Naive B cell (primary cell): ENCODE measurements around the gene FXYD6. TPM values are rescaled to one million over a fixed set of nuclear protein-coding genes. Genes with fewer than 3 reads are reported as not detected.
"Not testable (repeated sequence)": the region's sequence is repeated elsewhere in the genome, so short reads cannot be mapped to it uniquely, and the experiment has no call there.

Source experiments
- ATAC-seq, 2 donors: fragments of 150-1000 bp; cut with Tn5 transposase; 2 replicates each; pipeline ENCODE4 v1.10.0; 2021; ENCODE audit warnings: low read depth in 2 of 2, mild to moderate bottlenecking in 2 of 2, moderate library complexity in 2 of 2
- DNase-seq: peaks from one replicate; pipeline ENCODE4 v3.0.0; 2022
- H3K27ac Mint-ChIP-seq, 6 donors: one replicate each; pipeline ENCODE4 v1.8.0; 2020 to 2022; ENCODE audit warnings: mild to moderate bottlenecking in 6 of 6, mixed read lengths in 6 of 6, moderate library complexity in 5 of 6, inconsistent platforms in 2 of 6
- H3K27me3 Mint-ChIP-seq, 3 donors: one replicate each; pipeline ENCODE4 v1.8.0; 2021 to 2022; ENCODE audit warnings: mixed read lengths in 3 of 3, mild to moderate bottlenecking in 1 of 3
- H3K36me3 Mint-ChIP-seq, 2 donors: one replicate each; pipeline ENCODE4 v1.8.0; 2020 to 2022; ENCODE audit warnings: mixed read lengths in 2 of 2, inconsistent platforms in 1 of 2, mild to moderate bottlenecking in 1 of 2
- H3K4me1 Mint-ChIP-seq, 3 donors: one replicate each; pipeline ENCODE4 v1.8.0; 2020 to 2022; ENCODE audit warnings: mixed read lengths in 3 of 3, inconsistent platforms in 1 of 3, mild to moderate bottlenecking in 1 of 3, moderate library complexity in 1 of 3
- H3K4me3 Mint-ChIP-seq, 8 donors: one replicate each; pipeline ENCODE4 v1.8.0; 2020 to 2022; ENCODE audit warnings: mild to moderate bottlenecking in 8 of 8, mixed read lengths in 8 of 8, moderate library complexity in 8 of 8, inconsistent platforms in 2 of 8
- H3K9me3 Mint-ChIP-seq, 7 donors: one replicate each; pipeline ENCODE4 v1.8.0; 2020 to 2022; ENCODE audit warnings: mixed read lengths in 7 of 7, mild to moderate bottlenecking in 5 of 7, inconsistent platforms in 2 of 7, moderate library complexity in 1 of 7
- polyA plus RNA-seq, 6 donors: library from polyadenylated mRNA; unstranded; fragments of 300-500 nt; fragmentation: Illumina TruSeq; gene quantifications; one replicate each; pipeline ENCODE4 v1.2.3, GENCODE V29; 2021; ENCODE audit warnings: low read depth in 6 of 6

Gene FXYD6
- polyA plus RNA-seq, 6 donors from 2014 or later: not detected

DNA sequence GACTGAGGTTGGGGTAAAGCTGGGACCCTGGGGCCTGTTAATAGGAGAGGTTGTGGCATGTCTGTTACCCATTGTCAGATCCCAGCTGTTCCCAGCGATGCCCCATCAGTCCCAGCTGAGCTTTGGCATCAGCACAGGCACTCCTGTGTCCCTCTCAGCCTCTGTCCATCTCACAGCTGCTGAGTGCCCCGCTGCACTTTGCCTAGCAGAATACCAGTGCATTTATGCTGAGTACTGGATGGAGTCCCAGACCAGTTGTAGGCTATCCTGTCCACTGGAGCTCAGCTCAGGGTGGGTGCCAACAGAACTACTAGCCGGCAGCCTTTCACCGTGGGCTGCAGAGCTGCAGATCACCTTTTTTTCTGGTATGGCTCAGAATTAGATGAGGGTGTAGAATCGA lies 9.9 kb downstream of the FXYD6 start:
- no peaks in the 10 kb centered on the region for H3K9me3 Mint-ChIP-seq
- ATAC-seq (no peak), DNase-seq (no peak)
- peaks cover 17 to 34% (median 28%) of the 10 kb centered on the region in 3 donors for H3K27me3 Mint-ChIP-seq
- H3K4me1 Mint-ChIP-seq: no peaks in the 10 kb centered on the region
- no peaks in the 10 kb centered on the region for H3K36me3 Mint-ChIP-seq
- H3K4me3 Mint-ChIP-seq: no peak overlapping the region
- H3K27ac Mint-ChIP-seq: peak overlapping the region in 2 of 6 donors; percentile 5 to 57

GRCh38 chr11:117865546-117865945 lies 10.9 kb downstream of the FXYD6 start:
- DNase-seq, H3K4me3 Mint-ChIP-seq, H3K4me1 Mint-ChIP-seq, ATAC-seq, H3K27ac Mint-ChIP-seq, H3K36me3 Mint-ChIP-seq, H3K9me3 Mint-ChIP-seq: not testable (repeated sequence)
- peaks cover 21 to 29% (median 27%) of the 10 kb centered on the region in 3 donors for H3K27me3 Mint-ChIP-seq

GRCh38 chr11:117863383-117863782 lies 13.1 kb downstream of the FXYD6 start:
- H3K4me1 Mint-ChIP-seq: no peaks in the 10 kb centered on the region
- no peak overlapping the region for H3K4me3 Mint-ChIP-seq
- DNase-seq: no peak
- peaks cover 20 to 34% (median 30%) of the 10 kb centered on the region in 3 donors for H3K27me3 Mint-ChIP-seq
- no peaks in the 10 kb centered on the region for H3K9me3 Mint-ChIP-seq
- H3K27ac Mint-ChIP-seq: no peak overlapping the region
- H3K36me3 Mint-ChIP-seq: no peaks in the 10 kb centered on the region
- no peak for ATAC-seq

GRCh38 chr11:117862753-117863152 lies 13.7 kb downstream of the FXYD6 start:
- DNase-seq: no peak
- Mint-ChIP-seq H3K36me3 (no peaks in the 10 kb centered on the region), H3K27ac (no peak overlapping the region), H3K9me3 (no peaks in the 10 kb centered on the region), H3K4me1 (no peaks in the 10 kb centered on the region), H3K4me3 (no peak overlapping the region), H3K27me3 (peaks cover 17 to 36% (median 33%) of the 10 kb centered on the region in 3 donors)
- ATAC-seq: no peak

DNA sequence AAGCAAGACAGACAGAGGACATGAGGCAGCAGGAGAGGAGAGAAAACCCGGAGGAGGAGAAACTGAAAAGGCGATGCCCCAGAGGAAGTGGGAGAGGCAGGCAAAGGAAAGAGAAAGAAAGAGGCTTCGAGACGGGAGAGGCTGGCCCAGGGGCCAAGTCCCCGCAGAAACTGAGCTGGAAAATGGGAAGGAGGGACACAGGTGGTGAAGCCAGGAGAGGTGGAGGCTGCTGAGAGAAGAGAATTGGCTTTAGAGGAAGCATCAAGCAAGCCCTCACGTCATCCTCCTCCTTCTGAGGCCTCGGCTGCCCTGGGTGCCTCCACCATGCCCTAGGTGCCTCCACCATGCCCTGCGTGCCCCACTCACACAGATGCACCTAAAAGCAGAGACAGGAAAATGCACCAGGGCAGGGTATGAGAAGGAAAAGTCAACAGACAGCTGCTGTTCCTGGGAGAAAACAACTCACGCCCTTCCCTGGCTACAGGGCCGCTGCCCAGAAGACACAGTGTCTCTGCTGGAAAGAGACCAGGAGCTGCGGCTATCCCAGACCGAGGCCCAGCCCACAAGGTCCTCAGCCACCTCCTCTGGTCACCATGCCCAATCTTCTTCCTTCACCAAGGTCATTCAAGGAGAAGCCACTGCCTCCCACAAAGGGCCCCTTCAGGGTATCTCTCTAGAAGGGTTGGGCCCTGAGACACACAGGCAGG lies 14.3 kb downstream of the FXYD6 start:
- H3K36me3 Mint-ChIP-seq: no peaks in the 10 kb centered on the region
- peaks cover 11 to 38% (median 33%) of the 10 kb centered on the region in 3 donors for H3K27me3 Mint-ChIP-seq
- DNase-seq (no peak), ATAC-seq (no peak)
- H3K4me1 Mint-ChIP-seq: no peaks in the 10 kb centered on the region
- no peaks in the 10 kb centered on the region for H3K9me3 Mint-ChIP-seq
- no peak overlapping the region for H3K4me3 Mint-ChIP-seq
- H3K27ac Mint-ChIP-seq: peak overlapping the region in 1 of 6 donors; percentile 79

DNA sequence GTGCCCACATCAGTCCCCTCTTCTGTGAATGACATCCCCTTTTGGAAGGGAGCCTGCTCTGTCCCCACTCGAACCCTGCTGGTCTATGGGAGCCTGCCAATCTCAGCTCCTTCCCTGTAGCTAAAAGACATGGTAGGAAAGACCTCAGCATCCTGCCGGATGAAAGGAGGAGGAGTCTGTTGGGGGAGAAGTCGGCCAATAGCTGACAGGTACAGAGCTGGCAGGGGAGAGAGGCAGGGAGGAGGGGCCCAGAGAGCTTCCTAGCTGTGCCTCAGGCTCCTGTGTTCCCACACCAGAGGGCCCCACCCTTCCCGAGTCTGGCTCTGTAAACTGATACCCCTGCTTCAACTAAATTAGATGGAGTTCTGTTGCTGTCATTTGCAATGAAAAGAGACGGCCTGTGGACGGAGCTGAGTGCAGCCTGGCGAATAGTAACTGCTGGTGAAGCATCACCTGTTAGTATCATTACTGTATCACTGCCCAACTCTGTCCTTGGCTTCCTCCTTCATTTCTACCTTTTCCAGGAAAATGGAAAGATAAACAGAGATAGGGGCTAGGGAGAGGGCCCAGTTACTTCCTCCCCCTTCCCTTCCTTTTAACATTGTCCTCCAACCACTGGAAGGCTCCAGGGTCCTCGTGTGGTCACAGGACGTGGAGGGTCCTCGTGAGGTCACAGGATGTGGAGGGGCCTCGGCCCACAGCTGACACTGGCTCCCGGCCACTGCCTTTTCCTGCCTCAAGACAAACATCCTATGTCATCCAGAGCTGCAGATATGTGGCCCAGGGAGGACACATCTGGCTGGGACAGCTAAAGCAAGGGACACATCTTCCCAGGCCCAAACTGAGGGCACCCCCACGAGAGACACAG lies 15.1 kb downstream of the FXYD6 start:
- ATAC-seq (no peak), DNase-seq (no peak)
- Mint-ChIP-seq H3K4me1 (no peaks in the 10 kb centered on the region), H3K4me3 (no peak overlapping the region), H3K9me3 (no peaks in the 10 kb centered on the region), H3K27me3 (peaks cover 9 to 45% (median 40%) of the 10 kb centered on the region in 3 donors), H3K27ac (peak overlapping the region in 1 of 6 donors; percentile 79), H3K36me3 (peaks cover 0 to 7% of the 10 kb centered on the region in 2 donors)

DNA sequence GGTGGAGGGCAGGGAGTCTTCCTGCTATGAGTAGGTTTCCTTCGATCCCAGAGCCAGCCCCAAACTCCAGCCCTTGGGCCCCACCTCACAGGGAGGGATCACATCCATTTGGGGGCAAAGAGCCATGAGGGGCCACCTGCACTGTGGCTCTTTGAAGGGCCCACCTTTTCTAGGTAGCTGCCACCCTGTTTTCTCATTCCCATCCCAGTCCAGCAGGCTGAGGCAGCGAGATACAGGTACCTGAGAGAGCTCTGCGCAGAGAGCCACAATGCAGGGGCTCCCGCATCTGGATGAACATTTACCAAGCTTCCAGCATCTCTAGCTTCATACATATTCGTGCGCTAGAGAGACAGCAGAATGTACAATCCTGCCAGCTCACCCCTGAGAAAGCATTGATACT lies 16.3 kb downstream of the FXYD6 start:
- no peak for DNase-seq
- Mint-ChIP-seq H3K27ac (no peak overlapping the region), H3K36me3 (peaks cover 0 to 8% of the 10 kb centered on the region in 2 donors), H3K27me3 (peaks cover 21 to 53% (median 49%) of the 10 kb centered on the region in 3 donors), H3K9me3 (peaks cover 0 to 1% (median 0%) of the 10 kb centered on the region in 7 donors), H3K4me3 (no peak overlapping the region), H3K4me1 (no peaks in the 10 kb centered on the region)
- ATAC-seq: no peak

GRCh38 chr11:117859488-117860112 lies 16.9 kb downstream of the FXYD6 start:
- DNase-seq (no peak), ATAC-seq (no peak)
- H3K27me3 Mint-ChIP-seq: peaks cover 26 to 58% (median 48%) of the 10 kb centered on the region in 3 donors
- H3K4me1 Mint-ChIP-seq: no peaks in the 10 kb centered on the region
- H3K9me3 Mint-ChIP-seq: peaks cover 0 to 1% (median 0%) of the 10 kb centered on the region in 7 donors
- H3K27ac Mint-ChIP-seq: no peak overlapping the region
- H3K36me3 Mint-ChIP-seq: peaks cover 0 to 8% of the 10 kb centered on the region in 2 donors
- H3K4me3 Mint-ChIP-seq: no peak overlapping the region

GRCh38 chr11:117859061-117859460 lies 17.4 kb downstream of the FXYD6 start:
- H3K9me3 Mint-ChIP-seq: peaks cover 0 to 1% (median 0%) of the 10 kb centered on the region in 7 donors
- peaks cover 0 to 8% of the 10 kb centered on the region in 2 donors for H3K36me3 Mint-ChIP-seq
- no peak overlapping the region for H3K27ac Mint-ChIP-seq
- H3K4me3 Mint-ChIP-seq: no peak overlapping the region
- H3K27me3 Mint-ChIP-seq: peaks cover 32 to 64% (median 53%) of the 10 kb centered on the region in 3 donors
- ATAC-seq (no peak), DNase-seq (no peak)
- no peaks in the 10 kb centered on the region for H3K4me1 Mint-ChIP-seq

DNA sequence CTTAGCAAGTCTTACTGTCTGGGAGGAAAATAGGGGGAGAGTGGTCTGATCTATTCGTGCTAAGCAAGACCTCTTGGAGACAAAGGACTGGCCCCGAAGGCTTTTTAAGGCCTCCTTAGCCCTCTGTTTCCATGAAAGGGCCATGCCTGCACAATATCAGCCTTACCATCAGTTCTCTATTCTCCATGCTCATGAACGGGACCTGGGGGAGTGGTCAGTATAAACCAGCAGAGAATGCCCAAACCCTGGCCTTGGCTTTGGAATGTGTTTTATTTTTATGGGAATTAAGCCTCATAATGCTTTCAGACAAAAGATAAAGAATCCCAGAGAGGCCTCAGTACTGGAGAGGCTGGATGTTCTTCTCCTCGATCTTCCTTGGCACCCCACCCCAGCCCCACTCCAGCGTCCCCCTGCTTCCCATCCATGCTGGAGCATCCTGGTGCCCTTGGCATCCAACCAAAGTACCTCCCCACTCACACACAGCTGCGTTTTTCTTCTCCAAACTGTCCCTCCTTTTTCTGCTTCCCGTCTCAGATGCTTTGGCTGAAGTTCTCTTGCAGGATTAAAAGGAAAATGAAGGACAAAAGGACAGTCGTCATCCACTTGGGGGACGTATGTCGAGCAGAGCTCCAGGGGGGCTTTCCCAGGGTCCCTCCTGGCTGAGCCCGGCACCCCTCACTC lies 18.6 kb downstream of the FXYD6 start:
- Mint-ChIP-seq H3K4me1 (no peaks in the 10 kb centered on the region), H3K9me3 (peaks cover 0 to 6% (median 3%) of the 10 kb centered on the region in 7 donors), H3K36me3 (peaks cover 4 to 10% of the 10 kb centered on the region in 2 donors), H3K27me3 (peaks cover 38 to 71% (median 55%) of the 10 kb centered on the region in 3 donors), H3K27ac (no peak overlapping the region), H3K4me3 (no peak overlapping the region)
- ATAC-seq: no peak
- no peak for DNase-seq

DNA sequence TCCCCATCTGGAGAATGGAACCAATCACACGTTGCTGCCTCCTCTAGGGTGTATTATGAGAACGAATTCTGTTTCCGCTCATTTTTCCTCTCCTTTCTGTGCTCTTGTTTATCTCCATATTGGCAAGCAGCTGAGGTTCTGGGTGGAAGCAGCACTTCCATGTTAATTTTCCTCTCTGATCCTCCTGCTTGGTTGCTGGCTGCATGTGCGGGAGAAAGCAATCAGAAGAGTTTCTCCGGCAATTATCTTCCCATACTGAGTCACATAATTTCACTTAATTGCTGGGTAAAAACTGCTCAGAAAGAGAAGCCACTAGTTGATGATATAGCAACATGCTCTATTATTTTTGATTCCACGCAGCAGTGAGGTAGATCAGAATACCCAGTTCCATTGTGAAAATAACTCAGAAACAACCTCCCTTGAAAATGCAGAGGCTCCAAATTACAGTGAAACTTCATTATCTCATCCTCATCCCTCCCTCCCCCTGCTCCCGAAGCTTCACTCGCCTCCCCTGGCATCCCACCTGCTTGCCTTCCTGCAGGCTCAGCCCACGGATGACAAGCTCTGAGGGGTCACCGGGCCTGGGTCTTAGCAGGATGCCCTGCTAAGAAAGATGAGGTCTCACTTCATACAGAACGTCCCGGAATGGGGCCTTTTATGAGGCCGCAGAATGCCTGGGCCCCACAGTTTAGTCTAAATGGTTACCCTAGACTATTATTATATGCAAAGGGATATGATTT lies 20.4 kb downstream of the FXYD6 start:
- ATAC-seq: no peak
- H3K4me1 Mint-ChIP-seq: no peaks in the 10 kb centered on the region
- no peak overlapping the region for H3K27ac Mint-ChIP-seq
- peaks cover 4 to 18% of the 10 kb centered on the region in 2 donors for H3K36me3 Mint-ChIP-seq
- no peak for DNase-seq
- peaks cover 52 to 75% (median 65%) of the 10 kb centered on the region in 3 donors for H3K27me3 Mint-ChIP-seq
- peaks cover 0 to 12% (median 9%) of the 10 kb centered on the region in 7 donors for H3K9me3 Mint-ChIP-seq
- H3K4me3 Mint-ChIP-seq: no peak overlapping the region

DNA sequence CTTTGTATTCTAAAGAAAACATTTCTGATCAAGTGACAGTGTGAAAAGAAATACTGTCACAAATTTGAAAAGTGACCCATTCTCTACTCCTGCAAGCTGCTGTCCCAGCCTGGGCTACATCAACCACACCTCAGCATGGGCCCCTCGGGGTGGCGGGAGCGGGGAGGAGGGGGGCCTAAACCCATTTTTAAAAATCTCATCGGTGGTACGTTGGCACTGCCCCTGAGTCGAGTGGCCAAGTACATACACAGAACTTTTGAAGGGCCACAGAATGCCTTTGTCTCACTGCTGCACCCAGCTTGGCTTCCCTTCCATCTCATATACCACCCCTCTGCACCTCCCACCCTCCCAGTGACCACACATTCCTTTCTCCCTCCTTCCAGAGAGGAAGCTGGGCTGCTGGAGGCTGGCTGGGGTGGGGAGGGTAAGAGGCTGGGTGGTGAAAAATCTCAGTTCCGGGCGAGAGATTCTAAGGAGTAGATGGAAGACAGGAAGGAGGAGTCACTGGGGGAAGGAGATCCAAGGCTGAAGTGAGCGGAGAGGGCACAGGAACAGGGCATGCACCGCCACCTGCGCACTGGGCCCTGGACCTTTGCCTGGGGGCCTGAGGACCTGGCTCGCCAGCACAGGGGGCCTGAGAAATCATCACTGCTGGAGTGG lies 21.1 kb downstream of the FXYD6 start:
- peaks cover 4 to 18% of the 10 kb centered on the region in 2 donors for H3K36me3 Mint-ChIP-seq
- peaks cover 0 to 12% (median 9%) of the 10 kb centered on the region in 7 donors for H3K9me3 Mint-ChIP-seq
- peak overlapping the region in 1 of 6 donors; percentile 3 for H3K27ac Mint-ChIP-seq
- no peak overlapping the region for H3K4me3 Mint-ChIP-seq
- peaks cover 50 to 70% (median 67%) of the 10 kb centered on the region in 3 donors for H3K27me3 Mint-ChIP-seq
- no peak for ATAC-seq
- no peak for DNase-seq
- no peaks in the 10 kb centered on the region for H3K4me1 Mint-ChIP-seq
